Testis (tissue), 3 donors: ENCODE data around the gene OASL. TPM values are rescaled to one million over a fixed set of nuclear protein-coding genes. Genes with fewer than 3 reads are reported as not detected.

Experiments used
- DNase-seq: peaks from one replicate; pipeline ENCODE4 v3.0.0-alpha.2; 2019
- H3K27ac ChIP-seq, 2 donors: fragments of 200-600 bp; sonication (generic); one replicate each; pipeline ENCODE4 v1.5.1; 2019
- H3K27me3 ChIP-seq: fragments of 200-600 bp; sonication (generic); one replicate; pipeline ENCODE4 v1.5.1; 2019
- H3K36me3 ChIP-seq: fragments of 200-600 bp; sonication (generic); one replicate; pipeline ENCODE4 v1.5.1; 2017; ENCODE audit warnings: low read depth; ENCODE audit errors: missing control alignments
- H3K4me1 ChIP-seq: fragments of 200-600 bp; sonication (generic); one replicate; pipeline ENCODE4 v1.5.1; 2019
- H3K4me3 ChIP-seq, 2 donors: fragments of 200-600 bp; sonication (generic); one replicate each; pipeline ENCODE4 v1.5.1; 2017 to 2019
- H3K9me3 ChIP-seq: fragments of 200-600 bp; sonication (generic); one replicate; pipeline ENCODE4 v1.5.1; 2017
- POLR2A ChIP-seq: fragments of 450-650 bp; IDR thresholded peaks from one replicate; pipeline ENCODE4 v1.6.1; 2017; ENCODE audit warnings: antibody characterized with exemption, mild to moderate bottlenecking, moderate library complexity
- WGBS, 2 donors: methylation state at CpG; one replicate each; pipeline ENCODE4 v1.1.5; 2018; 5-methylcytosine and 5-hydroxymethylcytosine counted together
- intact Hi-C: fragments of 100-400 bp; cut with DNase I; formaldehyde crosslinking; loops from one replicate; pipeline ENCODE4 v1.15.1; 2023; ENCODE audit warnings: low total_unique reads
- polyA plus RNA-seq: library from polyadenylated mRNA; stranded (reverse); fragments of 350-450 nt; fragmentation: Illumina TruSeq; extraction: RNeasy Lipid Tissue Mini Kit (QIAGEN cat#74804); gene quantifications from one replicate; pipeline ENCODE4 v1.2.3, GENCODE V29; 2014; ENCODE audit warnings: low read depth, low replicate concordance; ENCODE audit not compliant: insufficient read depth
- total RNA-seq, 2 donors: library from RNA; depleted of rRNA; stranded (reverse); fragments of >200 nt; gene quantifications; one replicate each; pipeline ENCODE4 v1.2.3, GENCODE V29; 2016
- TF ChIP-seq, protein P1 (sequence below), 3 experiments: fragments of 450-650 bp in 2 of 3; fragments of 200-600 bp in 1 of 3; sonication (generic) in 1 of 3; IDR thresholded peaks; one replicate each; pipeline ENCODE4 v1.5.1; 2016 to 2019; ENCODE audit warnings: antibody characterized with exemption in 3 of 3, mild to moderate bottlenecking in 2 of 3, moderate library complexity in 1 of 3

The OASL gene
- total and polyA plus RNA-seq, 3 donors from 2014 or later, result 0.74 to 2.8 (median 1.8) TPM

DNA sequence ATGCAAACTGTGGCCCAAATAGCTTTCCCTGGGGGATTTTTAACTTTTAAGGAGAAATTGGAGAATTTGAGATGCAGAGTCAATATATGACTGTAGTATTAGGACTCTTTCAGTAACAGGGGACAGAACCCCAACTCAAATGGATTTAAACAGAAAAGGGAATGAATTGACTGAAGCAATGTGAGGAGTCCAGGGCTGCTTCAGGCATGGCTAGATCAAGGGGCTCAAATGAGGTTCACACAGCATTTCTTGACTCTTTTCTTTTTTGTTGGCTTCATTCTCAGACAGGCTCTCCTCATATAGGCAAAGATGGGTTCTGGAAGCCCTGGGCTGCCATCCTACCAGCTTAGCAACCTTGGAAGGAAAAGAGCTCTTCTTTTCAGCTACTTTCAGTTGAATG lies 47.1 kb downstream of the OASL start:
- Histone ChIP-seq H3K4me1 (no peaks in the 10 kb centered on the region), H3K4me3 (no peak overlapping the region), H3K27me3 (no peaks in the 10 kb centered on the region), H3K27ac (no peak overlapping the region), H3K9me3 (no peaks in the 10 kb centered on the region), H3K36me3 (no peaks in the 10 kb centered on the region)
- intact Hi-C loops, result no loop called here
- no peak for DNase-seq
- no peak for TF ChIP-seq POLR2A
- TF ChIP-seq, protein P1, sequence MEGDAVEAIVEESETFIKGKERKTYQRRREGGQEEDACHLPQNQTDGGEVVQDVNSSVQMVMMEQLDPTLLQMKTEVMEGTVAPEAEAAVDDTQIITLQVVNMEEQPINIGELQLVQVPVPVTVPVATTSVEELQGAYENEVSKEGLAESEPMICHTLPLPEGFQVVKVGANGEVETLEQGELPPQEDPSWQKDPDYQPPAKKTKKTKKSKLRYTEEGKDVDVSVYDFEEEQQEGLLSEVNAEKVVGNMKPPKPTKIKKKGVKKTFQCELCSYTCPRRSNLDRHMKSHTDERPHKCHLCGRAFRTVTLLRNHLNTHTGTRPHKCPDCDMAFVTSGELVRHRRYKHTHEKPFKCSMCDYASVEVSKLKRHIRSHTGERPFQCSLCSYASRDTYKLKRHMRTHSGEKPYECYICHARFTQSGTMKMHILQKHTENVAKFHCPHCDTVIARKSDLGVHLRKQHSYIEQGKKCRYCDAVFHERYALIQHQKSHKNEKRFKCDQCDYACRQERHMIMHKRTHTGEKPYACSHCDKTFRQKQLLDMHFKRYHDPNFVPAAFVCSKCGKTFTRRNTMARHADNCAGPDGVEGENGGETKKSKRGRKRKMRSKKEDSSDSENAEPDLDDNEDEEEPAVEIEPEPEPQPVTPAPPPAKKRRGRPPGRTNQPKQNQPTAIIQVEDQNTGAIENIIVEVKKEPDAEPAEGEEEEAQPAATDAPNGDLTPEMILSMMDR (IDR thresholded peaks at IDR 0.05), result no peak

DNA sequence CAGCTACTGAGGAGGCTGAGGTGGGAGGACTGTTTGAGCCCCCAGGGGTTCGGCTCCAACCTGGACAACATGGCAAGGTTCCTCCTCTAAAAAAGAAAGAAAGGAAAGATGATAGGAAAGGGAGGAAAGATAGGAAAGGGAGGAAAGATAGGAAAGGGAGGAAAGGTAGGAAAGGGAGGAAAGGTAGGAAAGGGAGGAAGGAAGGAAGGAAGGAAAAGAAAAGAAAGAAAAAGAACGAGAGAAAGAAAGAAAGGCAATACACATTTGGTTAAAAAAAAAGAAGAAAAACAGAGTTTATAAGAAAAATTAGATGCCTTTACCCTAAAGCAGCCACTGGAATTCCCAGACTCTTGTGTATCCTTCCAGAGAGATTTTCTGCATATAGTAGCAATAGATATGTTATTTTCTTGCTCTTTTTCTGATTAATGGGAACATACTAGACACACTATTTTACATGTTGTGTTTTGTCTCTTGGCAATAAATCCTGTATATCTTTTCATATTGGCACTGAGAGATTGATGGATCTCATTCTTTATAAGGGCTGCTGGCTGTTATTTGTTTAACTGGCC lies 48.5 kb downstream of the OASL start:
- intact Hi-C loops, result no loop called here

GRCh38 chr12:120989687-120990086 lies 49.4 kb downstream of the OASL start:
- WGBS, 2 donors, result 90 to 97% methylated on average over 3 of the region's 3 CpGs
- no peaks in the 10 kb centered on the region for H3K36me3 ChIP-seq
- no peak overlapping the region for H3K27ac ChIP-seq
- no peaks in the 10 kb centered on the region for H3K4me1 ChIP-seq
- H3K9me3 ChIP-seq, result no peaks in the 10 kb centered on the region
- no peak for DNase-seq
- H3K27me3 ChIP-seq, result no peaks in the 10 kb centered on the region
- no peak for TF ChIP-seq POLR2A
- TF ChIP-seq, protein P1 (IDR thresholded peaks at IDR 0.05), result no peak
- H3K4me3 ChIP-seq, result no peak overlapping the region
- intact Hi-C loops, result no loop called here

More for the DNA sequence above, 48.5 kb downstream of the OASL start:
- DNase-seq, result no peak
- TF ChIP-seq, protein P1 (IDR thresholded peaks at IDR 0.05), result no peak
- no peak for TF ChIP-seq POLR2A
- no peaks in the 10 kb centered on the region for H3K4me1 ChIP-seq
- 69 to 81% methylated on average over 2 of the region's 2 CpGs for WGBS, 2 donors
- no peaks in the 10 kb centered on the region for H3K9me3 ChIP-seq
- no peak overlapping the region for H3K4me3 ChIP-seq
- no peak overlapping the region for H3K27ac ChIP-seq
- no peaks in the 10 kb centered on the region for H3K27me3 ChIP-seq
- H3K36me3 ChIP-seq, result no peaks in the 10 kb centered on the region

DNA sequence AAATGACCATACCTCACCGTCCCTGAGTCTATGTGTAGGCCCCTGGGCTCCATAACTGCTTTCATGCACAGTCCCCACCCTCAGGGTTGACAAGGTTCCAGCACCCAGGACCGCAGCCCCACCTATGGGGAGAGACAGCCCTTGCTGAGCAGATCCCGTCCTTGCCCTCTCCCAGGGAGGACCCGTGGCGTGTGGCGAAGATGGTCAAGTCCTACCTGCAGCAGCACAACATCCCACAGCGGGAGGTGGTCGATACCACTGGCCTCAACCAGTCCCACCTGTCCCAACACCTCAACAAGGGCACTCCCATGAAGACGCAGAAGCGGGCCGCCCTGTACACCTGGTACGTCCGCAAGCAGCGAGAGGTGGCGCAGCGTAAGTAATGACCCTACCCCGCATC lies 50.4 kb downstream of the OASL start:
- no peaks in the 10 kb centered on the region for H3K4me1 ChIP-seq
- DNase-seq, result no peak
- no peak overlapping the region for H3K27ac ChIP-seq
- TF ChIP-seq, protein P1 (IDR thresholded peaks at IDR 0.05), result no peak
- TF ChIP-seq POLR2A, result no peak
- intact Hi-C loops, result no loop called here
- H3K36me3 ChIP-seq, result no peaks in the 10 kb centered on the region
- no peak overlapping the region for H3K4me3 ChIP-seq
- no peaks in the 10 kb centered on the region for H3K27me3 ChIP-seq
- 91% methylated on average over 10 to 14 of the region's 17 CpGs for WGBS, 2 donors
- no peaks in the 10 kb centered on the region for H3K9me3 ChIP-seq

GRCh38 chr12:120988234-120988633 lies 50.8 kb downstream of the OASL start:
- H3K27ac ChIP-seq, result no peak overlapping the region
- no peaks in the 10 kb centered on the region for H3K4me1 ChIP-seq
- intact Hi-C loops, result no loop called here
- TF ChIP-seq POLR2A, result no peak
- TF ChIP-seq, protein P1 (IDR thresholded peaks at IDR 0.05), result no peak
- no peak overlapping the region for H3K4me3 ChIP-seq
- no peaks in the 10 kb centered on the region for H3K9me3 ChIP-seq
- no peak for DNase-seq
- 90 to 91% methylated on average over 4 of the region's 4 CpGs for WGBS, 2 donors
- no peaks in the 10 kb centered on the region for H3K36me3 ChIP-seq
- H3K27me3 ChIP-seq, result no peaks in the 10 kb centered on the region
